GM19193 (cell line): ENCODE results near the gene TEKT3.

ENCODE experiments used
- POLR2A ChIP-seq: IDR thresholded peaks from 4 replicates; pipeline ENCODE4 v1.6.1; 2011; ENCODE audit not compliant: insufficient read depth, insufficient read length; ENCODE audit errors: extremely low read depth

TEKT3 gene

DNA sequence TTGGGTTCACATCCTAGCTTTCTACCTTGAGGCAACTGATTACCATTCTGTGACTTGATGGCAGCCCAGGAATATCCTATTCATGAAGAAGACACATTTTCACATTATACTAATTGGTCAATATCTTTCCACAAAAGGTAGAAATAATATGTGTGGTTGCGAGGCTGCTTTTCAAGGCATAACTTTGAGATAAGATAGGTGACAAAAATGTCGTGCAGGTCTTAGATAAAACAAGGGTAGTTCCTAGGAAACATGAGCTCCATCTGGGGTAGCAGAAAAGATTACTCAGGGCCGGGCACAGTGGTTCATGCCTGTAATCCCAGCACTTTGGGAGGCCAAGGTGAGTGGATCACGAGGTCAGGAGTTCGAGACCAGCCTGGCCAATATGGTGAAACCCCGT, 22.3 kb upstream of the TEKT3 start:
- TF ChIP-seq POLR2A, result no peak

DNA sequence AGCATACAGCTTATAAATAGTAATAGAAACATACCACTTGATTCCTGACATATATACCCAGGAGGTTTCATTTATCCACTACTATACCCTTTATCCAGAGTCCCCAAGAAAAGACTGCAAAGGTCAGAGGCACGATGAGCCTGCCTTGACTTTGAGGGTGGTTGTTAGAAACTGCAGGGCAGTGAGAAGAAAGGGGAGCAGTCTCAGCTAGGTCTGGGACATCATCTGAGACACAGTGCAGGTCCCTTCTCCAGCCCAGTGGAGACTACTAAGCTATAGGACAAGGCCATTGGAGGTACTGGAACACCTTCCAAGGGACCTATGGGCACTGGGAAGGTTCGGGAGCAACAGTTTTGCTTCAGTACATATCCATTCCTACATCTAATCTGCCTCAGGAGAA, 20.2 kb upstream of the TEKT3 start:
- no peak for TF ChIP-seq POLR2A

GRCh38 chr17:15361151-15361550, 19.8 kb upstream of the TEKT3 start:
- no peak for TF ChIP-seq POLR2A

DNA sequence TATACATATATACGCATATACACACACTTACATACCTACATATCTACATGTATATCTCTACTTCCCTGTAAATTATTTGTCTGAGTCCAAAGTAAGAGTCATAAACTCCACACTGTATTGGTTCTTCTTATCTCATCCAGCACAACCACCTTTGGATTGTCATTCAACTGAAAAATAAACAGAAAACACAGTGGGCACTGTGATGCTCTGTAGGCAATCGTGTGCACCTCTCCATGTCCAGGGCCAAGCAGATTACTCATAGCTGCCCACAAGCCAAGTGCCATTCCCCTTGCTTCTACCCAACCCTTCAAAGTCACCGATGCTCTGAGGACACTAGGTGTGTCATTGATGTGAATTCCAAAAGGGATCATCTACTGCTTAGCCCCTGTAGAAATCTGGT, 12.9 kb upstream of the TEKT3 start:
- TF ChIP-seq POLR2A, result no peak

GRCh38 chr17:15351925-15352324, 10.5 kb upstream of the TEKT3 start:
- no peak for TF ChIP-seq POLR2A

DNA sequence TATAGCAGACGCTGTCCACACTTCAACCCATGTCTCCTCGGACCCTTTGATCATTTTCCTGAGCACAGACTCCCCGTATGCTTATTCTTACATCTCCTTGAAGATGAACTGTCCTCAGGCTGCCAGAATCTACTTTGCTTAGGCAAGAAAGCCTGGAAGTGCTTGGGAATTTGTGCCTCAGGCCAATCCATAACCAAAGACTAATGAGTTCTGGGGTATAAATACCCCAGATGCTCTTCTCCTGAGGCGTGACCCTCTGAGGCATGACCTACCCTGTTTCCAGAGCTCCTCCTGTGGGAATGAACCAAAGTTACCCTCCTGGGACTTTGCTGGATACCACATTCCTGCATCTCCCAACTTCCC, 10.1 kb upstream of the TEKT3 start:
- TF ChIP-seq POLR2A, result no peak

DNA sequence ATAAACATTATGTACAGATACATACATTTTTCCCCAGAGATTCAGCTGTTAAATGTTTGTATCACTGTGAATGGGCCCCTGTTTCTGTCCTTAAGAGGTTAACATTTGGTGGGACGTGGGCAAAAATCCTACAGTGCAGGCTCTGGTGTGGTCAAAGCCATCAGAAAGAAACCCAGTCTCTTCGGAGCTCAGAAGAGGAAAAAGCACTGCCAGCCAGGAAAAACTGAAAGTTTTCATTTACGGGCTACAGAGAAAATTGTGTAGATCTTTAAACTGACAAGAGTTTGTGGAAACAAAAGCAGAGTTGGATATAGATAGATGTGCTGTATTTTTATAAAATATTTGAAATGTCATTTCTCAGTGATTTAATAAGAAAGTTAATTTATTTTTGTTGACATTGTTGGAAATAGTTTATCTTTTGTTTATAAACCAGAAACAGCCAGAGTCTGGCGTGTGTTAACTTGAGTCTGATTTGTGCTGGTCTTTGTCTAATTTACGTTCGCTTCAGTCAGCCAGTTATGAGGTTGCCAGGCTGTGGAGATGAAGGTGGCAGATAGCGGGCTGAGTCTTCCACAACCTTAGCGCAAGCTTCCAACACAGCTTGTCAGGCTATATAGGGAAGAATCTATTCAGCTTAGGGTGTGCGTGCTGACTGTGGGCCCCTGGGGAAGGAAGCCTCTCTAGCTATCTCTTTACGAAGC, 9.5 kb upstream of the TEKT3 start:
- no peak for TF ChIP-seq POLR2A

DNA sequence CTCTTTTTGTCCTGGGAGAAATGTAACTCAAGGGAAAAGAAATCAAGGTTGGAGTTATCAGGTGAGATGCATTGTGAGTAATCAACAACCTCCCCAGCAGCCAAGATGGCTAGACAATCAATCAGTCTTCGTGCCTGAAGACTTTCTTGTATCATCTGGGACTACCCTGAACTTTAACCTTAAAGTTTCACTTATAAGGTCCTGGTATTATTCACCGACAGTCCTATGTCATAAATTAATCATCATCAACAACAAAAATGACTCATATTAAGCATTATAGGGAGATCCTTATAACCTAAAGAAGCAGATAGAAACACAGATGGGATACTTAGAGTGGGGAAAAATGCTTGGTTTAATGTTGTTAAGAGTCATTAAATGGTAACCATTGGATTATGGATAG, 7.7 kb upstream of the TEKT3 start:
- no peak for TF ChIP-seq POLR2A

- TF ChIP-seq POLR2A, result no peak
Observed at GRCh38 chr17:15348021-15348420, 6.6 kb upstream of the TEKT3 start.

DNA sequence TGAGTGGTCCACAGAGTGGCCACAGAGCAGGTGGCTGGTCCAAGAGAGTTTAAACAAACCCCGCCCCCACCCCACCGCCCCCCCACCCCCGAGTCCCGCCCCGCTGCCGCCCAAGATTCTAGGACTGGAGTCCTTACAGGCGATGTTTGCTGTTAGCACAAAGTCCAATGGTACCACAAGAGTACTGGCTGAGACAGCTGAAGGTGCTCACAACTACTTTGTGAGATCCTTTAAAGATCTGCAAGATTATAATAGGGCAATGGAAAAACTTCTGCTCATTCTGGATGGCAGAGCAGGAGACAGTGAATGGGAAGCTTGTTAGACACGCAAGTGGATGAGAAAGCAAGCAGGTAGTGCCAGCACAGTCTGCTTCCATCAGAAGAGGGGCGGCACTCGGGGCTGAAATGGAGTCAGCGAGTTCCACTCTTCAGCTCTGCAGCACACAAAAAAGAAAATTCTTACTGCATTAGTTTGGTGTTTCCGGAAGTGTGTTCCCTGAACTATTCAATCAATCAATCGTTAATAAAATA, 4.7 kb upstream of the TEKT3 start:
- TF ChIP-seq POLR2A, result no peak

- TF ChIP-seq POLR2A, result no peak
Observed at GRCh38 chr17:15343749-15344148, 2.4 kb upstream of the TEKT3 start.

GRCh38 chr17:15342460-15342859, 1.1 kb upstream of the TEKT3 start:
- TF ChIP-seq POLR2A, result no peak

DNA sequence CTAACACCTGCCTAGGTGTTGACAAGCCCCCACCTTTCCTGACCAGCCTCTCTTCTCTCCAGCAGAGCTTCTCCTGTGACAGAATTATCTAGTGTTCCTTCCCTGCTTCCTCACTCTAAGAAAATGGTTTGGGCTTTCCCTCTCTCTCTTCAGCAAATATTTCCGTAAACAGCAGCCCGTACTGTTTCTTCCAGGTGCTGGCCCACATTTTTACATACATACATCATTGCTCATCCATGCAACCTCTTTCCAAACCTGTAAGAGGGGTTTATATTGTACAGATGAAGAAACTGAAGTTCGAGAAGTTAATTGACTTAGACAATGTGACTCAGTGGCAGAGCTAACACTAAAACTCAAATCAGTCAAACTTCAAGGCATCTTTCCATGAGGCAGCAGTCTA, 569 bp upstream of the TEKT3 start:
- no peak for TF ChIP-seq POLR2A

- no peak for TF ChIP-seq POLR2A
Observed at GRCh38 chr17:15340966-15341365, 431 bp downstream of the TEKT3 start.

DNA sequence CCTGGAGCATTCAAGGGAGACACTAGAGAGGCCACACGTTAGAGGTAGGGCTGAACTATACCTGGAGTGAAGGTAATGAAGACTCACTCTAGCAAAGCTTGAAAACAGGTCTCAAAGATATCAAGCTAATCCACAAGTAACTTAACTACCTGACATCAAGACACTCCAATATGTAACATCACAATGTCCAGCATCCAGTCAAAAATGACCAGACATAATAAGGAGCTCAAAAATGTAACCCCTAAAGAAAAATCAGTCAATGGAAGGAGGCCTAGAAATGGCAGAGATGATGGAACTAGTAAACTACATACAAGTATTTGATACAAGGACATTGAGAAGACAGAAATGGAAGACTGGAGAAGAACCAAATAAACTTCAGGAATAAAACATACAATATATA, 6.0 kb downstream of the TEKT3 start:
- TF ChIP-seq POLR2A, result no peak

DNA sequence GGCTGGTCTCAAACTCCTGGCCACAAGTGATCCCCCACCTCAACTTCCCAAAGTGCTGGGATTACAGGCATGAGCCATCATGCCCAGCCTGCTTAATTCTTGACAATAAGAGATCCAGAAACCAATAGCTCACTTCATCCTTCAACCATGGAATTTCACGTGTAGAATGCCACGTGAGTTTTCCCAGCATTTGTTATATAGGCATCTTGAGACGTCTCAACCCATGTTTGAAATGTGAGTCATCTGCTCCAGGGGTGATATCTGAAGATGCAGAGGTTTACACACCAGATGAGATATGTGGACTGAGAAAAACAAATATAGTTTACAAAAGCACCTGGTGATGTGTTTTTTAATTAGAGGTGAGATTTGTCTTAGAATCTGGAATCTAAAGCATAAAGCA, 7.1 kb downstream of the TEKT3 start:
- TF ChIP-seq POLR2A, result no peak

DNA sequence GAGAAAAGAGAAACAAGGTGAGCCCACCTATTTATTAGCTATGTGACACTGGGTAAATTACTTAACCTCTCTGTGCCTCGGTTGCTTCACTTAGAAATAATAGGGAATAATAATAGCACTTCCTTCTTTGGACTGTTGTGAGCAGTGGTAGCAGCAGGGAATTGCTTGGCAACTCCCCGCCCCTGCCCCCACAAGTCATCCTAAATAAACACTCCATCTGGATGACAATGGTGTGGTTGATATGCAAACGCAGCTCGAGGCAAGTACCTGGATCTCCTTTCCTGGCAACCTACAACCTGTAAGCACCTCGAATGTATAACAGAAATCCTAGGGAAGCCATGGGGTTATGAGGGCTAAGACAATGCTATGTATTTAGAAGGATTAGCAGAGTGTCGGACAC, 9.1 kb downstream of the TEKT3 start:
- TF ChIP-seq POLR2A, result no peak
